Epithelial cell of proximal tubule (primary cell): Measurements from ENCODE around the gene SLC5A5. TPM values are rescaled to one million over a fixed set of nuclear protein-coding genes. Genes with fewer than 3 reads are reported as not detected.

Experiments used
- DNase-seq: peaks from one replicate; pipeline ENCODE4 v3.0.0-alpha.2; 2011; ENCODE audit warnings: low read depth
- H3K4me3 ChIP-seq: 2 replicates; pipeline ENCODE4 v1.5.1; 2011; ENCODE audit warnings: low read depth, mild to moderate bottlenecking, low read length
- total RNA-seq: library from RNA; depleted of rRNA; stranded (reverse); fragments of >200 nt; gene quantifications from 2 replicates; pipeline ENCODE4 v1.2.3, GENCODE V29; 2015
- TF ChIP-seq, protein P1 (sequence below): conservative IDR thresholded peaks from 2 replicates; pipeline ENCODE4 v1.5.1; 2012; ENCODE audit warnings: low read depth, mild to moderate bottlenecking, low read length

The SLC5A5 gene
- total RNA-seq, 1 donor from 2014 or later: not detected

DNA sequence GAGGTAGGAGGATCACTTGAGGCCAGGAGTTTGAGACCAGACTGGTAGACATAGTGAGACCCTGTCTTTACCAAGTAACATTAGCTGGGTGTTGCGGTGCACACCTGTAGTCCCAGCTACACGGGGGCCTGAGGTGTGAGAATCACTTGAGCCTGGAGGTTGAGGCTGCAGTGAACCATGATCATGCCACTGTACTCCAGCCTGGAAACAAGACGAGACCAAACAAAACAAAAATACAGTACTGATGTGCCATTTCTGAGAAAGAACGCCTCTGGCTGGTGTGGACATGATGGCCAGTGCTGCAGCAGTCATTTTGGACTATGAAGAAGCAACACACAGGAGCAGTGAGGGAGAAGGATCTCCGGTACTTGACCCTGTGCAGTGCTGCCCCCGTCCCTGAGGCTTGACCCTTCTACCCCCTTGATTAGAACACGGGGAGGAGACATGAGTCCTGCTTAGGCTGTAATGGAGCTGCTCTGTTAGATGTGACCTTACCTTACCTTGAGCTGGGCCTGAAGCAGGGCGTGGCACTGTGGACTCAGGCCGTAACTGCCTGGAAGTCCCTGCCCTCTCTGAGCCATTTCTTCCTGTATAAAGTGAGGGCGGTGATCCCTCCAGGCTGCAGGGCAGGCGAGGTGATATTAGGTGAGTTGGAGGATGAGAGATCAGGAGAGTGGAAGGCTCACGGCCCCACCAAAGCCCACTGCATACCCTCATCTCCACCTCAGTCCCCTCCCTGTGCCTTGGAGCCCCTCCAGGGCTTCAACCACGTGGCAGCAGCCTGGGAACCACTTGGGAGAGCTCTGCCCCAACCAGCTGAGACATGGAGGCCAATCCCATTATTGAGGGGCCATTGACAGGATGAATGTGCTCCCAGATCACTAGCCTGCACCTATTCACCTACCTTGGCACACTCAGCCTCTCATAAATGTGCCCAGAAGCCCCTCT is 6.1 kb upstream of the SLC5A5 start:
- TF ChIP-seq, protein P1, sequence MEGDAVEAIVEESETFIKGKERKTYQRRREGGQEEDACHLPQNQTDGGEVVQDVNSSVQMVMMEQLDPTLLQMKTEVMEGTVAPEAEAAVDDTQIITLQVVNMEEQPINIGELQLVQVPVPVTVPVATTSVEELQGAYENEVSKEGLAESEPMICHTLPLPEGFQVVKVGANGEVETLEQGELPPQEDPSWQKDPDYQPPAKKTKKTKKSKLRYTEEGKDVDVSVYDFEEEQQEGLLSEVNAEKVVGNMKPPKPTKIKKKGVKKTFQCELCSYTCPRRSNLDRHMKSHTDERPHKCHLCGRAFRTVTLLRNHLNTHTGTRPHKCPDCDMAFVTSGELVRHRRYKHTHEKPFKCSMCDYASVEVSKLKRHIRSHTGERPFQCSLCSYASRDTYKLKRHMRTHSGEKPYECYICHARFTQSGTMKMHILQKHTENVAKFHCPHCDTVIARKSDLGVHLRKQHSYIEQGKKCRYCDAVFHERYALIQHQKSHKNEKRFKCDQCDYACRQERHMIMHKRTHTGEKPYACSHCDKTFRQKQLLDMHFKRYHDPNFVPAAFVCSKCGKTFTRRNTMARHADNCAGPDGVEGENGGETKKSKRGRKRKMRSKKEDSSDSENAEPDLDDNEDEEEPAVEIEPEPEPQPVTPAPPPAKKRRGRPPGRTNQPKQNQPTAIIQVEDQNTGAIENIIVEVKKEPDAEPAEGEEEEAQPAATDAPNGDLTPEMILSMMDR: no peak
- no peak overlapping the region for H3K4me3 ChIP-seq
- no peak for DNase-seq

DNA sequence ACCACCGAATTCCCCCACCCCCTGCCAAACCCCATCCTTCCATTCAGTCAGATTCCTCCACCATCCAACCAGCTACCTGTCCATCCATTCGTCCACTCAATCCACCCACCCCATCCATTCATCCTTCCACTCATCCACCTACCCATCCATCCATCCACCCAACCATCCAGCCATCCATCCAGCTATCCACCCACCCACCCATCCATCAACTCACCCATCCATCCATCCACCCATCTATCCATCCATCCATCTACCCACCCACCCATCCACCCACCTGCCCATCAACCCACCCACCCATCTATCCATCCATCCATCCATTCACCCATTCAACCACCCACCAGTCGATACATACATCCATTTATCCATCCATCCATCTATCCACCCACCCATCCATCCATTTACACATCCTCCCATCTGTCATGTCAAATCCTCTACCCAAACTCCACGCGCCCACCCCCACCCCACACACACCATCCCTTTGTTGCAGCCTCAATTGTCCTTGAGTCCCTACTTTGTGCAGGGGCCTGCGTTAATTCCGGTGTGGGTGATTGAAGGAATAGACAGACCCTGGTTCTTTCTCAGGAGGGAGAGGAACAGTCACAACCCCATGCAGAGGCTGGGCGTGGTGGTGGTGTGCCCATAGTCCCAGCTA is 5.3 kb upstream of the SLC5A5 start:
- DNase-seq: no peak
- TF ChIP-seq, protein P1: no peak
- H3K4me3 ChIP-seq: no peak overlapping the region

DNA sequence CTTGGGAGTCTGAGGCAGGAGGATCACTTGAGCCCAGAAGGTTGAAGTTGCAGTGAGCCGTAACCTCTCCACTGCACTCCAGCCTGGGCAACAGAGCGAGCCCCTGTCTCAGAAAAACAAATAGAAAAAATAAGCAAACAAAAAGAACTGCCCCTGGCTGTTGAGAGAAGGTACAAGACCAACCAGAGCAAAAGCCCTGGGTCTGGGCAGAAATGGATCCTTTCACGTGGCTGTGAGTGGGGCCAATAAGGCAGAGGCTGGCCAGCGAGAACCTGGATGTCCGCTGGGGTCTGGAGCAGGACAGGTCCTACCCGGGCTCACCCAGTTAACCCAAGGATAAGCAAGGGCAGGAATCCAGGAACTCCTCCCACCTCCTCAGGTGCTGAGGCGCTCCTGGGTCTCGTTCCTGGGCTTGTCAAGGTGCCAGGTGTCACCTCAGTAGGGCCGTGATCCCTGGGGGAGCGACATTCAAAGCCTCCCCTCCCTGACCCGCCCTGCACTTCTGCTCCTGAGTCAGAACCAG is 4.7 kb upstream of the SLC5A5 start:
- no peak for DNase-seq
- no peak overlapping the region for H3K4me3 ChIP-seq
- TF ChIP-seq, protein P1: no peak

DNA sequence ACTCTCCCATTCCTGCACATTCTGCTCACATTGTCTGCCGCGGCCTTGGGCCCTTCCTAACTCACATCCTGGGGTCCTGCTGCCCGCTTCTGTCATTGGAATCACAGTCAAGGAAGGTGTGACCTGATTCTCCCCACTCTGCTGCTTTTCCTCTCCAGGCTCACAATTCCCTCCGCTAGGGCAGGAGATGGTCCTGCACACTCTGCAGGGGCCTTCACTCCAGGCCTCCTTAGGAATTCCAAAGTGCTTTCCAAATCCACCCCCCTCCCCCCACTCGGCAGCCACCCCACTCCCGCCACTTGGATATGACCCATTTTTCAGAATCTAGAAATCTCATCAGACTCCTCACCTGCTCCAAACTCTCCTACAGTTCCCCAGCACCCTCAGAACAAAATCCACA is 3.1 kb upstream of the SLC5A5 start:
- TF ChIP-seq, protein P1: no peak
- no peak for DNase-seq
- H3K4me3 ChIP-seq: no peak overlapping the region

DNA sequence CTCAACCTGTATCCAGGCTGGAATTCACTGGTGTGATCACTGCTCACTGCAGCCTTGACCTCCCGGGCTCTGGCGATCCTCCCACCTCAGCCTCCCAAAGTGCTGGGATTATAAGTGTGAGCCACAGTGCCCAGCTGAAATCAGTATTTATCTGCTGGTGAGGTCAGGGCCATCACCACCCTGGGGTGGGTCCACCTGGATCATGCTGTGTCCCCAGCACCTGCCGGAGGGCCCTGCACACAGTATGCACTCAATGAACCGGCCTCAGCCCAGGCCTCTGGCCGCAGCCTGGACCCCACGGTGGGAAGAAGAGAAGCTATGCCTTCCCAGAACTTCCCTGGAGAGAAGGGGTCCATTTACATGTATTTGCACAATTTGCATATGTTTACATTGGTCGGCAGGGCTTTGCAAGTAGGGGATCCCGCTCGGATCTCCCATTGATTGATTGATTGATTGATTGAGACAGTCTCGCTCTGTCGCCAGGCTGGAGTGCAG is 2.6 kb upstream of the SLC5A5 start:
- H3K4me3 ChIP-seq: no peak overlapping the region
- no peak for DNase-seq
- TF ChIP-seq, protein P1: no peak

DNA sequence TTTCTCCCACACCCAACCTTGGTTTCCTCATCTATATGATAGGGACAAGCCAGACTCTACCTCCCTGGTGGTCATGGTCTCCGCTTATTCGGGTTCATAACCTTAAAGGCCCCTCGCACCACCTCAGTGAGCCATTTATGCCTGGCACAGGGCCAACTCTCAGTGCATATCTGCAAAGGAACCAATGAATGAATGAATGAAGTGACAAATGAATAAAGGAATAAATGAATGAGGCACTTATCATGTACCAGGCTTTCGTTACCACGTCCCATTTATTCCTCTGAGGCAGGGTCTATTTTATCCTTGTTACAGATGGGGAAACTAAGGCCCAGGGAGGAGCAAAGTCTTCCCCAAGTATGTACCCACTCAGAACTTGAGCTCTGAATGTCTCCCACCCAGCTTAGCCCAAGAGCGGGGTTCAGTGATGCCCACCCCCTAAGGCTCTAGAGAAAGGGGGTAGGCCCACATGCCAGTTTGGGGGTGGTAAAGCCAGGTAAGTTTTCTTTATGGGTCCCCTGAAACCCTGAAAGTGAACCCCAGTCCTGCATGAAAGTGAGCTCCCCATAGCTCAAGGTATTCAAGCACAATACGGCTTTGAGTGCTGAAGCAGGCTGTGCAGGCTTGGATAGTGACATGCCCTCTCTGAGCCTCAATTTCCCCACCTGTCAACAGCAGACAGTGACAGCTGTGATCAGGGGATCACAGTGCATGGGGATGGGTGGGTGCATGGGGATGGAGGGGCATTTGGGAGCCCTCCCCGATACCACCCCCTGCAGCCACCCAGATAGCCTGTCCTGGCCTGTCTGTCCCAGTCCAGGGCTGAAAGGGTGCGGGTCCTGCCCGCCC is 490 bp upstream of the SLC5A5 start:
- H3K4me3 ChIP-seq: no peak overlapping the region
- TF ChIP-seq, protein P1: no peak
- no peak for DNase-seq
